DLD1 (cell line): ENCODE data around the gene PEPD.

Source experiments
- in situ Hi-C: cut with HindIII; loops from 2 replicates; pipeline ENCODE4 v1.10.0; 2017; ENCODE audit warnings: low sequenced_read_pairs

PEPD gene

DNA sequence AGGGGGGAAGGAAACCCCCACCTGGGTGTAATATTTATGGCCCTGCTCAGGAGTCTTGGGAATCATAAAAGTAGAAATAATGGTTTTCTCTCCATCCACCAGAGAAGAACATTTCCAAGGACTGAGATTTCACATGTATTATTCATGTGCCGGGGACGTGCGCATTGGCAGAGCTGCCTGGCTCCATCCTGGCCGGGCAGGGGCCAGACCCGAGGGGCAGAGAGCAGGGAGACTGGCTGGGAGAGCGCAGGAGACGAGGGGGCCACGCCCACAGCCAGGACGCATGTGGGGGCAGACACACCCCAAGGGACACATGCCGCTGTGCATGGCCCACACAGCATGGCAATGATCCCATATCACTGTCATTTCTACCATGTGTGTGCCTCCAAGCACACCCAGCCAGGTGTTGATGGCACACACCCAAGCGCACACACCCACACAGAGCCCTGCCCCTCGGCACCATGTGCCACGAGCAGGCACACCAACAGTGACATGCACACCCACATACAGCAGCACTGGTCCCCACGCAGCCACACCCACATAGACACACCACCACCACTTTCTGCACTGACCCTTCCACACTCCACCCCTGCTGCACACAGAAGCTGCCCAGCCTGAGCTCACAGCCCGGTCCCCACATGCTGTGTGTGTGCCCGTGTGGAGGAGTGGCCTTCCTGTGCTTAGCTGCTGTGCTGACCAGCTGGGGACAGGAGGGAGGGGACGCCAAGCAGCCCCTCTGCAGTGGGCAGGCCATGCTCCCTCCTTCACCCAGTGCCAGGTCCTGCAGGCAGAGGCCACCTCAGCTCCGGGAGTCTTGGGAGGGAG, 108.8 kb downstream of the PEPD start:
- in situ Hi-C loops = loop anchor here (10.0 kb wide), 1 partner anchor 312 kb away; no protein-coding TSS in a partner anchor

DNA sequence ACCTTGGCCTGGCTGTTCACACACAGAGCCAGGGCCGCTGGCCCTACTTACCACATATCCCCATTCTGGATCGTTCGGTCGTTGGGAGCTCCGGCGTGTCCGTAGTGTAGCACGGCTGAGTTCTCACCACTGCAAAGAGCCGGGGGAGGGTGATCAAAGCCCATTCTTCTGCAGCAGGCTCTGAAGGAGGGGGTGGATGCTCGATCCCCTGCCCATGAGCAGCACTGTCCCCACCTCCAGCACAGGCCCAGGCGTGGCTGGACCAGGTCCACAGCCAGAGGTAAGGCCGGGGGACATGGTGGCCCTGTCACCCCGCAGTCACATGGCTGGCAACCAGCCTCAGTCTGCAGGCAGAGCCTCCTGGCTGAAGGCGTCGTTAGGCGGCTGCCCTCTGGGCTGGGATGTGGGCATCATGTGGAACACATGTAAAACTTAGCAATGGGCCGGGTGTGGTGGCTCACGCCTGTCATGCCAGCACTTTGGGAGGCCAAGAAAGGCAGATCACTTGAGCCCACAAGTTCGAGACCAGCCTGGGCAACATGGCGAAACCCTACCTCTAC, 109.9 kb downstream of the PEPD start:
- in situ Hi-C loops = loop anchor here (10.0 kb wide), 1 partner anchor 313 kb away; no protein-coding TSS in a partner anchor

DNA sequence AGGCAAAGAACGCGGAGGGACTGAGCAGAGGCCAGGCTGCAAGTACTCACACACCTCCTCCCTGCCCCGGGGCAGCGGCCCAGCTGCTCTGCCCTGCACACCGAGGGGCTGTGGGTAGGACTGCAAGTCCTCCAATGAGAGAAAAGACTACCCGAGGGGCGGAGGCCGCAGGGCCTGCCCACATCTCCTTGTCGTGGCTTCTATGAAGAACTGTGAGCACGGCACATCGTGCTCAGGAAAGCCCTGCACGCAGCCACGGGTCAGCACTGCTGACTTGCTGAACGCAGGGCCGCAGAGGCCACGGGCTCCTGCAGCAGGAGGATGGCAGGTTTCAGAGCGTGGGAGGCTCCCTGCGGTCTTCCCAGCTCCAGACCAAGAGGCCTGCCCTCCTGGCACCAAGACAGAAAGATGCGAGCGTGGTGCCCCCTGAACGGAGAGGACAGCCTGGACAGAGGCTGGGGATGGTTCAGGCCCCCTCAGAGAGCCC, 110.6 kb downstream of the PEPD start:
- in situ Hi-C loops = loop anchor here (10.0 kb wide), 1 partner anchor 314 kb away; no protein-coding TSS in a partner anchor

DNA sequence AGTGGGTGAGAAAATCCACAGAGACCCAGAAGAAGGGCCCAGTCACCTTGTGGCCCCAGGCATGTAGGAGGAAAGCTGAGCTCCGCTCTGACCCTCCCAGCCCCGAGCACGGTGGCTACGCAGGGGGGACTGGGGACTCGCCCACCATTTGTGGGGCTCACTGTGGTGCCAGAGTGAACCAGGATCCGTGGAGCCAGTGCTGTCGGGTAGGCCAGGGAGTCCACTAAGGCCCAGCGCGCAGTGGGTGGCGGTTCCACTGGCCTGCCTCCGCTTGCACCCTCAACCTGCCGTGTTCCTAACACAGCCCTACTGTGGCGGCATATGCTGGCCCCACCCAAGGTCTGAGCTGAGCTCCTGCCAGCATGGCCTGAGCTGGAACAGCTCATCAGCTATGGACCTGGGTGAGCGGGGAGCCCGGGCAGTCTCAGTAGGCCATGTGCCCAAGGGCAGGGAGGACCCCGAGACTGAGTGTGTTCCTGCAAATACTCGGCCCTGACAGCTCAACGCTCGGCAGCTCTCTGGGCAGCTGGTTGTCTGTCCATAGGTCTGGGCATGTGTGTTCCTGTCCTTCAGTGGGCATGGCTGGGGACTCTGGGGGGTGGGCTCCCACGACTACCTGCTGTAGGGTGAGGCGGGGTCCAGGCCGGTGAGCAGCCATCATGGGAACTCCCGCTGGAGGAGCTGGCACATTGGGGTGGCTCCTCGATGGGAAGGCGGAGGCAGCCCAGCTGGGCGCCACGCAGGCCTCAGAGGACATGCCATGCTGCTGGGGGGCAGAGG, 111.5 kb downstream of the PEPD start:
- in situ Hi-C loops = loop anchor here (10.0 kb wide), 2 partner anchors 165 to 315 kb away; no protein-coding TSS in a partner anchor

DNA sequence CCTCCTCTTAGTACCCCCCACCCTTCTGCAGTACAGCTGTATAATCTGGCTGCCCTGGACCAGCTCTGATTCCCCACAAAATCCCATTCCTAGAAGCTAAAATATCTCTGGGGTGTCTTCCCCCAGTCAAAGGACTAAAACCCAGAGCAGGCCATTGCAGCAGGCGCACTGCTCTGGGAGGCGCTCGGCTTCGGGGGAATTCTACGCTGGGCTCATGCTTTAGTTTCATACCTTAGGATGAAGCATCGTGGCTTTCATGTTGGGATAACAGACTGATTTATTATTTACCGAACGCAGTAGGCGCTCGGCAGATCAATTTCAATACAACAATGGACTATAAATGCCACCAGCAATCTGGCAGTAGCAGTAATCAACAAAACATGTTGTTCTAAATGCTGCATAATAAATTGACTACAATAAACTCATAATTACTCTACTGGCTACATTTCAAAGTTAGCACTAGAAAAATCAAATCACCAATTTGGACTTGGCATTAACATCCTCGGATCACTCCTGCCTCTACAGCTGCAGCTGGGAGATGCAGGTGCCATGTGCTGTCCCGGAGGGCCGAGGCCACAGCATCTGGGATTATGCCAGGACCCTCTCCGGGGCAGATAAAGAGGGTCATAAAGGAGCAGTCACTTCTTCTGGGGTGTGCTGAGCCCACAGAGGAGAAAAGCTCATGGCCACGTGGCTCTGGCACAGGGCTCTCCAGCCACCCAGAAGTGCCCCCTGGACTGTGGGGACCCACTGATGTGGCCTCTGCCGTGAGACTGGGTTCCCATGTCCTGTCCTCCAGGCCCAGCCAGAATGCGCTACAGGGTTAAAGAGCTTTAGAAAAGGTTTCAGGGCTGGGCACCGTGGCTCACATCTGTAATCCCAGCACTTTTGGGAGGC, 112.8 kb downstream of the PEPD start:
- in situ Hi-C loops = loop anchor here (10.0 kb wide), 1 partner anchor 164 kb away; no protein-coding TSS in a partner anchor

DNA sequence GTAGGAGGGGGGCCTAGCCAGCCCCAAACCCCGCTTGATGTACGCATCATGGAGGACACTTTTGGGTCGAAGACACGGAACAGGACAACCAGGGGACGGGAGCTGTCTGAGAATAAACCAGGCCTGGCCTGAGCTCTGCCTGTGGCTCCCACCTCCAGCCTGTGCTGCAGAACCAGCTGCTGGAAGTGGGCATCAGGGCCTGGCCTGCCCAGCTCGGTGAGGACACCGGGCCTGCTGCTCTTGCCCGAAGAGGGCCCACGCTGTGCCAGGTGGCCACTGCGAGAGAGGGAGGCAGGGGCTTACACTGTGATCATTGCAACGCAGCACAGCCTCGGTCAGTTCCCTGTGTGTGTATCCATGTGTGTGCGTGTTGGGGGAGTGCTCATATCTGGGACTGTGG, 113.5 kb downstream of the PEPD start:
- in situ Hi-C loops = loop anchor here (10.0 kb wide), 1 partner anchor 163 kb away; no protein-coding TSS in a partner anchor

DNA sequence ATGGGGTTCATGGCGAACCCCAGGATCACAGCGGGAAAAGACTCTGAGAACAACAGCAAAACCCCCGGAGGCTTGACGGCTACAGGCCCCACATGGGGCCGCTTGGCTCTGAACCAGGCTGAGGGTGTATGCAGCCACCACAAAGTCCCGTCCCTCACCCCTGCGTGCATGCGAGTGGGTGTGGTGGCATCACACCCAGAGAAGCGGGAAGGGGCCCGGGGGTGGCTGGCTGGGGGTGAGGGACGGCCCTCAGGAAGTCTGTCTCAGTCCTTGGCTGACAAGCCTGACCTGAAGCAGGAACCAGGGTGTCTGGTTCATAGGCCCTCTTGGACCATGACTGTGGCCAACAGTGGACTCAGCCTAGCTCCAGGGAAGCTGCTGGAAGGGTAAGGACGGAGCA, 113.9 kb downstream of the PEPD start:
- in situ Hi-C loops = loop anchor here (10.0 kb wide), 1 partner anchor 163 kb away; no protein-coding TSS in a partner anchor

DNA sequence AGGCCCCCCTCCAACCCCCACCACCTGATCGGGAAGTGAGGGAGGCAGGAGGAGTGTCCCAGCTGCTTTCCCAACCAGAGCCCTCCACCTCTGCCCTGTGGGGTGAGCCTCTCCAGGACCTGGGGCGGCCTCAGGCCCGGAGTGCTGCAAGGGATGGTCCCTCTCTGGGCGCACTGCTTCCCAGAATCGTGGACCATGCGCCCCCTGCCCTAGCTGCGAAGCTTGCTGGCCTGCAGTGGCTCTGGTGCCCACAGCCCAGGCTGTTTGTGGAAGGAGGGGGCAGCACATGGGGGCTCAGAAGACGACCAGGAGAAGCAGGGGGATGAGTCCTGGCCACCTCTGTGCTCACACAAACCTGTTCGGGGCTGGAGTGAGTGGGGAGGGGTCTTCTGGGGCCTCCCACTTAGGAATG, 114.4 kb downstream of the PEPD start:
- in situ Hi-C loops = loop anchor here (10.0 kb wide), 1 partner anchor 162 kb away; no protein-coding TSS in a partner anchor

DNA sequence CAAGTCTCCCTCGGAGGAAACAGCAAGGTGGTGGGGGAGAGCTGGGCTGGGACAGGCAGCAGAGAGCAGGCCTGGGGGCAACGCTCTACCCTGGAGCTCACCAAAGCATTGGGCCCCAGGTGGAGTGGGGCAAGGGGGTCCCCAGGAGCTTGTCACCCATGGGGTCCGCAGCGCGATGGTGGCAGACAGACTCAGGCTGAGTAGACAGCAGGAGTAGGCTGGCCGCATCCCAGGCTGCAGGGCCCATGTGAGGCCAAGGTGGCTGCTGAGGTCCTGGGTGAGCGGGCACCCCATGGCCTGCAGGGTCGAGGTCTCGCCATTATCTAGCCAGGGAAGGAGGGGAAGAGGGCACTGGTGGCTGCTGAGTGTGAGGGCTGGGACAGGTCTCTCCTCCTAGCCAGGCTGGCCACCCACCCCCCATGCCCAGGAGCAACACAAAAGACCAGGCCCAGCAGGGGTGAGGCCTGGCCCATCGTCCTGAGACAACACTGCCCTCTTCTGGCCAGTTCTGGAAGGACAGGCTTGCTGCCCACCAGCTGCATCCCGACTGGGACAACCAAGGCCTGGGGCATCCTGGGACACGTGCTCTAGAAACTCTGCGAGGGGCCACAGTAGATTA, 115.0 kb downstream of the PEPD start:
- in situ Hi-C loops = loop anchor here (10.0 kb wide), 1 partner anchor 162 kb away; no protein-coding TSS in a partner anchor

DNA sequence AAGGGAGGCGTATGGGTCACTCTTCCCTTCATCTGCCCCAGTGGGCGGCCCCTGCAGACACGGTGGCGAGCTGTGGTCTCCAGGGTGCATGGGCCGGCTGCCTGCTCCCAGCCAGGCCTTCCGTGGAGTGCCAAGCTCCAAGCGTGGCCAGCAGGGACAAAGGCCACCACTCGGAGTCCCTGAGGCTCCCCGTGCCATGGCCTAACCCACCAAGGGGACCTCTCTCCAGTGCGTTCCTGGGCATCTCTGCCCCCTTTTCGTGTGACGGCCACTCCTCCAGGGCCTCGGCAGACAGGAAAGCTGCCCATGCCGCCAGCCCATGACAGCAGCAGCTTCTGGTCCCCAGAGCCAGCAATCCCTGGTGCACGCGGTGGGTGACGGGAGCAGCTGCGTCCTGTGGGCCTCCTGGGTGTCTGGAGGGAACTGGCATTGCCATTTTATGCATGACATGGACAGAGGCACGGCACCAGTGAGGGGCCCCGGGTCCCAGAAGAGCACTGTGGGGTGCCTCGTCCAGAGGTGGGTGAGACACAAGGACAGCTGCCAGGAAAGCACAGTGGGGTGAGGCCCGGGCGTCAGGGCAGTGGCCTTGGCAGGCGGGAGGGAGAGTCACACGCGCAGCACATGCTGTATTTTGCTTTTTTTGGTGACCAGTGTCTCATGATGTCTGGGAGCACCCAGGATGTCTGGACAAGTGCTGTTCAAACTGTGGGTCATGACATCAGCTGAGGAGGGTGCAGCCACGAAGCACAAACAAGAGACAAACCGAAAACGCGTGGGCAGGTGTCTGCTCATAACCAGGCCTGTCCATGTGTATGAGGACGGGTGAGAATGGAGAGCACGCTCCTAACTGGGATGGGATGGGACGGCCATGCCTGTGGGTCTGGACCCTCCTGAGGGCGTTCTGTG, 115.8 kb downstream of the PEPD start:
- in situ Hi-C loops = loop anchor here (10.0 kb wide), 1 partner anchor 161 kb away; no protein-coding TSS in a partner anchor

DNA sequence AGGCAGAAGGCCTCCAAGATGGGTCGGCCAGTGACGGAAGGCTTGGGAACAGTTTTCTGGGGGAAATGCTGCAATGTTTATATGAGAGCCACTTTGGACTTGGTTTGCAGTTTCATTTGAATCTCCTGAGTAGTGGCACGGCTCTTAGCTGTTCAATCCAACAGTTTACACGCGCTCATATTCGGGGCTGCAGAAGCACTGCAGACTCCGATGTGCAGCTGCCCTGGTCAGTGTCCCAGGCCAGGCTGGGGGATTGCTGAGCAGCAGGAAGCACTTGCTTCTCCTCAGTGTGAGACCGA, 116.4 kb downstream of the PEPD start:
- in situ Hi-C loops = loop anchor here (10.0 kb wide), 1 partner anchor 160 kb away; no protein-coding TSS in a partner anchor

DNA sequence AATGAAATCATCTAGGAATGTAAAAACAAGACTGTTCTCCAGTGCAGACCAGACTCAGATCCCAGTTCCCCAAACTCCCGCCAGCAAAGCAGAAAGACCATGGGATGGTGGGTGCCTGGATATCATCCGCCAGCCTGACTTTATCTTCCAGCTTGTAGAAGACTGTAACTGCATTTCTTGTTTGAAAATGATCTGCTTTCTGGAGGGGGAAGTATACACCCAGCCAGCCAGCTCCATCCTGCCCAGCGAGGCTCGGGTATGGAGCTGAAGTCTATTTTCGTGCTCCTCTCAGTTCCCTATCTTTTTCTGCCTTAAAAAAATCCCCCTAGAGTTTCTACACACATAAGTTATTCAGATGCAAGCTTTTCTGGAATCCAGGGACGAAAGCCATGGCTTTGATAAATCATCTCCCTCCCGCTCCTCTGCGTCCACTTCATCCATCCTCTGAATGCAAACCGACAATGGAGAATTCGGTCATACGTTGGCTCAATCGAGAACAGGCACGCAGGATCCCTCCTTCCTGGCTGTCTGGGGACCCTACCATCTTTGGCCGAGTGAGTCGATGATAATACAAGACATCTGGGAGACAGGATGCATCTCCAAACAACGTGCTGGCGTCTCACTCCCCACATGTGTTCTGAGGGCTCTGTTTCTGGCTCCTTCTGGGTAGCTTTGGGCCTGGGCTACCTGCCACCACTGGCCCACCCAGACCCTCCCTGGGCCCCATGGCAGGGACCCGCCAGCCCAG, 116.9 kb downstream of the PEPD start:
- in situ Hi-C loops = loop anchor here (10.0 kb wide), 1 partner anchor 160 kb away; no protein-coding TSS in a partner anchor

DNA sequence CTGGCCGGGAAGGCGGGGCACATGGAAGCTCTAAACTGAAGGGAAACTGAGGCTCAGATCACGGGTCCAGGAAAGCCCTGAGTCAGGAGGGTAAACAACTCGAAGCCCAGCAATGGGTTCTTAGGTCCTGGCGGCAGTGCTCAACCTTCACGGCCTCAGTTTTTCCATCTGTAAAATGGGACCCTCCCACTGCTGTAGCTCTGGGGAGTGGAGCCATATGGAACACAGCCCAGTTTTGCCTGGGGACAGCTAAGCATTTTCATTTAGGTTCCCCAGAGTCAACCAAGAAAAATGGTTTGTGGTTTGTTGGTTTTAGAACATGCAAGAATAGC, 117.7 kb downstream of the PEPD start:
- in situ Hi-C loops = loop anchor here (10.0 kb wide), 1 partner anchor 159 kb away; no protein-coding TSS in a partner anchor

DNA sequence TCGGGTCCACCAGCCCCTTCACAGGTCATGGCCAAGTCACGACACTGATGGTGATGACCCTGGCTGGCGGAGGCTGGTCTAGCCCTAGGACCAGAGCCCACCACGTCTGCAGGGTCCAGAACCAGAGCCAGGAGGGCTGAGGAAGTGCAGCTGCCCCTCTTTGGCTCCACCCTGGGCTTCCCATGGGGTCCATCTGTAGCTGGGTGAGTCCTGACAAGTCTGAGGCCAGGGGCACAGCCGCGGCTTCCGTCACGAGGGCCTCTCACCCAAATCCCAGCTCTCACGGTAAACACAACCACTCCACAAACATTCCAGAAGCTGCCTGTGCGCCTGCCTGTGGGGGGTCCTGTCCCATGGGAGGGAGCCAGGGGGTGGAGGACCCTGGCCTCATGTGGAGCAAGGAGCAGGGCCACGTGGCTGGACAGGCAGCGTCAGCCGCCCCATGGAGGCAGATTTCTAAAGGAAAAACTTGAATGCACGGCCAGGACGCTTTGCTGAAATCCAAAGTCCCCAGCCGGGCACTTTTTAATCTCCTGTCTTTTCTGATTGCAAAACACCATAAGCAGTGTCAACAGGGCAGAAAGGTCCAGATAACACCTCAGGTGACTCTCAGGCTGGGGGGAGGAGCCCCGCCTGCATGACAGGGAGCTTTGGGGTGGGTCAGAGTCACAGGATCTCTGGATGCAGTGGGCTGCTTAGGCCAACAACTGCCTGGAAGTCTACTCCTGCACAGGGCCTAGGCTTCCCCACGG, 118.2 kb downstream of the PEPD start:
- in situ Hi-C loops = loop anchor here (10.0 kb wide), 1 partner anchor 159 kb away; no protein-coding TSS in a partner anchor

DNA sequence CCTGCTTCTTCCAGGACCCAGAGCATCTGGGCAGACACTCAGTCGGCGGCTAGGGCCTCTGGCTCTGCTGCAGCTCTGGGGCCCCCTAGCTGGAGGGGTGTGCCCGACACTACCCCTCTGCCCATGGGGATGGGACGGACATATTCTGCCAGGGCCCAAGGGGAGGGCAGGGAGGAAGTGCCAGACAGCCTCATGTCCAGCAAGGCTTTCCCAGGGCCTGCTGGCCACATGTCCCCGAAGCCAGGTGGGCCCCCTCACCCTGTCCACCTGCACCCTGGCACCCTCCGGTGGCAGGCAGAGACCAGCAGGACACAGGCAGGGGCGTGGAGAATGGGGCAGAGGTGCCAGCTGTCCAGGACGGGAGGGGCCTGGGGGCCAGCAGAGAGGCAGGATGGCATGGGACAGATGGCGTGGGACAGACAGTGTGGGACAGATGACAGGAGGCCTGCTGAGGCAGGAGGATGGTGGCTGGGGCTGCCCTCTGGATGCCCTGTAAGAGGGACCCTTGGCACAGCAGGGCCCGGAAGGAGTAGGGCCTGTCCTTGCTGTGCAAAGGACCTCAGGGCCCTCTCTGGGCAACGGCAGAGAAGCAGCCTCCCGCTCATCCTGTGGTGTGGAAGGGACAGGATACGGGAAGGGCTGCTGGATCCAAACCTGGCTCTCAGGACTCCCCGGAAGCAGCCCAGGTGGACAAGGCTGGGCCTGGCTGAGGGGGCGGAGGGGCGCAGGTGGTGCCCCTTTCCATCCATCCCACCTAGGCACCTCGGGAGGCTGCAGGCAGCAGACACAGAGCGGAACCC, 119.0 kb downstream of the PEPD start:
- in situ Hi-C loops = loop anchor here (10.0 kb wide), 1 partner anchor 158 kb away; no protein-coding TSS in a partner anchor
